ENCODE measurements around the gene DPP6.

Gene DPP6

DNA sequence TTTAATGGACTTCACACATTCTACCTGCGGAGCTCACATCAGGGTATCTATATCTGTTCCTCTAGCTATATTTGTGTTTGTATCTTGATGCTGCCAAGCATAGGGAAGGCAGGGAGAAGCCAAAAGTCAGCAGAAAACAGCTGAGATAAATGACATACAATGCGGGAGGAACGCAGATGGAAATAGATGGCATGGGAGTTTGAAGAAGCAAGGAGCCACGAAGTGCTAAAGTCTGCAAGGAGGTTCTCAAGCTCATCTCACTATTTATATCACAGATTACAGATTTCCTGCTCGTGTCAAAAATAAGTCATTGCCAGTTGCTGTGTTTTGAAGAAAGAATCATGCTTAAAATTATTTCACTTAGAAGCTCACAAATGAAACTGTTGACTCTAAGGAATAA lies 180.5 kb downstream of the DPP6 start:
- DNase-seq (ENCODE audit: low read depth): no peak

DNA sequence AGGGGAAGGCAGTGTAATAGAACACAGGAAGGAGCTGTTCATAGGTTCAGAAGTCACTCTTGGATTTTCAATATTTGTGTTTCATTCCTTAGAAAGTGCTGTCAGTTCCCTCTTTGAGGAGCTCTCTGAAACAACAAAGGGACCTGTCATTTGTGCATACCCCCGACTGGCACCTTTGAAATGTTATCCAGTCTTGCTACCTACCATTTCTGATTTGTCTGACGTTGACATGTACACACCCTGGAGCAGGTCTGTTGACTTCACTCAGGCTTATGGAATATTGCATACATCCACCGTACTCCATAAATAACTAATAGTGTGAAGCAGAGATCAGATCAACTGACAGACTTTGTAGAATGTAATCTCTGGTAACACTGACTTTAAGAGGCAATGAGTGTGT lies 189.8 kb downstream of the DPP6 start:
- no peak for DNase-seq (ENCODE audit: low read depth)

DNA sequence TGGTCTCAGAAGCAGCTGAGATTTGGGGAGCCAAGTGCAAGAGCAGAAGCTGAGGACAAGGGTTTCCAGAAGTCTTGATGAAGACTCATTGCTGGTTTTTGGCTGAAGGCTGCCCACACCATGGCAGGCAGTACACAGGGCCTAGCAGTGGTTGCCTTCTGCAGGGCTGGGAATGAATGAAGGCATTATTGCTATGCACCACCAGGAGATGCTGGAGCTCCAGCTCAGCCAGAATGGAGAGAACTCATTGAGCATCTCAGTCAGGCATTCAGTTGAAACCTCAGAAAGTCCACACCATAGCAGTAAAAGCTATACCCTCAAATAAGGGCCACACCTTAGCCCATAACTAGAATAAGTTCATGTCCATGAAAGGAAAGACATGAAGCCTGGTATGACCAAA lies 190.5 kb downstream of the DPP6 start:
- no peak for DNase-seq (ENCODE audit: low read depth)

DNA sequence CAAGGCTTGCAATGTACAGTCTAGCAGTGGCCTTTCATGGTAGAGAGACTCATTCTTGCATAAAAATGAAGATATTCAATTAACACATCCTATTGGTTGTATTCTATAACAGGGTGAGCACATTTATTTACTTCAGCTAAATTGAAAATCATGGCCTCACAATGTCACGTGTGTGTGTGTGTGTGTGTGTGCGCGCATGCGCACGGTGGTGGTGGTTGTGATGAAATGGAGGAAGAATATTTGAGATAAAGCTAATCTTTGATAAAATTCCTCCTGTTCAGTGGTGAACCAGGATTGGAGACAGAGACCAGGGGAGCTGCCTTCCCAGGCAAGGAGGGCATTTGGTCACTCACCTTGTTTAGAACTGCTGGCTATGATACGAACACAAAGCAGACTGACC lies 199.8 kb downstream of the DPP6 start:
- no peak for DNase-seq (ENCODE audit: low read depth)

DNA sequence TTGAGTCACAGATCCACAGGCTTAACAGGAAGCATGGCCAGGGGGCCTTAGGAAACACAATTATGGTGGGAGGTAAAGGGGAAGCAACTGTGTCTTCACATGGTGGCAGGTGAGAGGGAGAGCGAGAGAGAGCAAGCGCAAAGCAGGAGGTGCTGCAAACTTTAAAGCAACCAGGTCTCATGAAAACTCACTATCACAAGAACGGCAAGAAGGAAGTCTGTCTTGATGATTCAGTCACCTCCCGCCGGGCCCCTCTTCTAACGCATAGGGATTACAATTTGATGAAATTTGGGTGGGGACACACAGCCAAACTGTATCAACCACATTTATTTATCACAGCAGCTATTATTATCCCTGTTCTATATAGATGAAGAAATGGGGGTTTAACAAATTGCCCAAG lies 201.6 kb downstream of the DPP6 start:
- no peak for DNase-seq (ENCODE audit: low read depth)

DNA sequence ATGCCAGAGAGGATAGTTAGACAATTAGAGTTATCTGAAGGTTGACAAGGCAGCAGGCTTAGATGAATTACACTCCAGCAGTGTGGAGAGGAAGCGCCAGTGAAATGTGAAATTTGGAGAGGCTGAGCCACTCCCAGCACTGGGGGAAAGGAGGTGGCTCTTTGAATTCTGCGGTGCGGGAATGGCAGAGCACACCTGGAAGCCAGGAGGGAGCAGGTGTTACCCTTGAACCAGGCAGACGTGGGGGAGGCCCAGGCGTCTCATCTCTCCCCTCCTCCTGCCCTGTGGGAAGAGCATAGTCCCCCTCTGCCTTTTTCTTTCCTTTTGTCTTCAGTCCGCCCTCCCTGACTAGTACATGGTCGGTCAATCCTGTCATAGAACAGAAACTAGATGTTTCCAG lies 203.1 kb downstream of the DPP6 start:
- DNase-seq (ENCODE audit: low read depth): no peak

DNA sequence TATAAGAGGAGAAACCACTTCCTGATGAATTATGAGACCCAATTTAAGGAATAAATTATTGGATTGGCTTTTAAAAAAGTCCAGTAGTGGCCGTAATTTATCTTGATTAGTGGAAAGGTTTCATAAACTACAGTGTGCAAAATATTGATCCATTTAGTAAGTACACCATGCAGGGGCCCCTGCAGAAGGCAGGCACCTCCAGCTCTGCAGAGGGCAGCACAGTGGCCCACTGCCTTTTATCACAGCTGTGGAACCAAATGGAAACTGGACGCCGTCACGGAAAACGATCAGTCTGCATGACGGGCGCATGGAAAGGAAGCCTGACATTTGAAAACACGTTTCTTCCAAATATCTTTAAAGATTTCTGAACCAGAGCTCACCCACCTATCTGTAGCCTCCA lies 204.0 kb downstream of the DPP6 start:
- DNase-seq (ENCODE audit: low read depth): no peak

DNA sequence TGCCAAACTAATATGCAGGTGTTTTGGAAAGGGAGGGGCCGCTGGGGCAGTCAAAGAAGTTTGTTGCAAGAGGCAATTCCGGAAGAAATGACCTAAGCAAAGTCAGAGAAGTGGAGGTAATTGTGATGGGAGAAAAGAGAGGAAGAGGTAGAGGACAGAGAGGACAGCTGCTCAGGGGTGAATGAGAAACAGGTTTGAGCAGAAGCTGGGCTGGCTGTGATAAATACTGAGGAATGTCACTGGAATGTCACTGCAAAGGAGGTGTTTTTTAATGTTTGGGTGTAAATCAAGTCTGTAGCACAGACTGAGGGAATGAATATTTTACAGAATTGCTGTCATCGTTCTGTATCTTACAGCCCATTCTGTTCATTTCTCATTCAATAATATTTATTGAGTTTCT lies 207.2 kb downstream of the DPP6 start:
- DNase-seq (ENCODE audit: low read depth): no peak

DNA sequence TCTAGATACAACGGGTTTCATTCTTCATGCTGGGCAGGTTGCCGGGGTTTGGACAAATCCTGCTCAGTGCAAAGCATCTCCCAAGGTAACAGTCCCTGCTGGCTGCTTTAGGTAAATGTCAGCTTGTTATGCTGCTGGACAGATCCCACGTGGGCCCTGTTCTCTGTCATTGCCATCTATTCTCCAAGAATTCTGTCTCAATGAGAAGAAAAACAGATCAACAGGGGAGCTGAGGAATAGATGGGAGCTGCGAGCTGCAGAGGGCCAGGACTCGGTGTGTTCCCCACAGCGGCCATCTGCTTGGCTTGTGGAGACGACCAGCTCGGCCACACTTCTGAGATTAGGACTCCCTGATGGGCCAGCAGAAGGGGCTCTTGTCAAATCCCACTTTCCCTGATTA lies 235.2 kb downstream of the DPP6 start:
- no peak for DNase-seq (ENCODE audit: low read depth)

DNA sequence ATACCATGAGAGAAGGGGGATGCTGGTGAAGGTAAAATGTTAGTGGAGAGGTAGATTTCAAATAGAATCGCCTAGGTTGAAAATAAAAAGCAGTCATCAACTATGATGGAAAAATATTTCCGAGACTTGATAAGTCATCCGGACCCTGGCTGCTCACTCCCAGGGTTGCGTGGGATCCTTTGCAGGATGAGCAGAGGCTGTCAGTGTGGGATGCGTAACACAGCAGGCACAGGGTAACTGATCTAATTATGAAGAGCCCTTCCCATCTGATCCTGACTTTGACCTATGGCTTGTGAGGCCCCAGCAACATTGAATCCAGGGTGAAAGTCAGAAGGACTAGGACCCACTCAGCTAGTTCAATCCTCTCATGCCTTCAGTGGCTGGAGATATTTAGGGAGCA lies 236.9 kb downstream of the DPP6 start:
- no peak for DNase-seq (ENCODE audit: low read depth)

DNA sequence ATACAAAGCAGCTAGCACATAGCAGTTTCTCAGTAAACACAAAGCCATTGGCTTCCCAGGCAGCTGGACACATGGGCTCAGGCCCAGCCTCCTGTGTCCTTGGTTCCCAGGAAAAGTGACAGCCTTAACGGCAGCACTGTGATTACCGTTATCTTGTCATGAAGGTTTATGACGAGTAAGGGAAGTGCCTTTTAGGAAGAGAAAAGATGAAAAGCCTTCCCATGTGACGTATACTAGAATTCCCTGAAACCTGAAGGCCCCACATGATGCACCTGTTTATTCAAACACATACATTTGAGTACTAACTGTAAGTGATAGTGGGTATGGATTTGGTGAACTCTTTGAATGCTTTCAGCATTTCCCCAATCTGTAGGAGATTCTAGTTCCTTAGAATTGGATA lies 244.2 kb downstream of the DPP6 start:
- DNase-seq (ENCODE audit: low read depth): no peak

DNA sequence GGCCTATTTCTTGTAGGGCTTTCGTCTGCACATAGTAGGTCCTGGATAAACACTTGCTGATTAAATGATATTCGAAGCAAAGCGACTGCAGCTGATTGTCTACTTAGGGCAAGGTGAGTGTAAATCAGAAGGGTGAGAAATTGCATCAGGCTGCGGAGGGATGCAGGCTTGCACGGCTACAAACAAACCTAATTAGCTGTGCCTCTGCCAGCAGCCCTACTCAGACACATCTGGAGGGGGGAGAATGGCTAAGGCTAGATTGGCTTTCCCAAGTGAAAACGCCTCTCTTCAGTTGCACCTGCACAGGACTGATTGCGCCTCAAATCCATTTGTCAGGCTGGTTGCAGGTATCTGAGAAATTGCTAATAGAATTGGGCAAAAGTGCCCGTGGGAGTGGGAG lies 247.5 kb downstream of the DPP6 start:
- no peak for DNase-seq (ENCODE audit: low read depth)

DNA sequence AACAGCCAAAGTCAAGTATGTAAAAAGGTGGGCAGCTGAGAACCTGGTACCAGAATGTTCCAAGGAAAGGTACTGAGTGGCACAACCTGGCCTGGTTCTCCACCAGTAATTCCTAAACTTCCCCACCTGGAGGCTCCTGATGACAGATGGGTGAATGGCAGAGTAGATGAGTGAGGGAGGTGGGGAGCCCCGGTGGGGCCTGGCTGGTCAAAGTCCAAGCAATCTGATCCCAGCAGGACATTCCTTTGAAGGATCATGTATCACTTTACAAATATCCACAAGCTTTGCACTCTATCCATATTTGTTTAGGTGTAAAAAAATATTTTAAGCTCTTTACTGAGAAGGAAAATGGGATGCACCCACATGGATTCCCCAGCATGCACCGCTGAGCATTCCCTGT lies 250.2 kb downstream of the DPP6 start:
- no peak for DNase-seq (ENCODE audit: low read depth)

DNA sequence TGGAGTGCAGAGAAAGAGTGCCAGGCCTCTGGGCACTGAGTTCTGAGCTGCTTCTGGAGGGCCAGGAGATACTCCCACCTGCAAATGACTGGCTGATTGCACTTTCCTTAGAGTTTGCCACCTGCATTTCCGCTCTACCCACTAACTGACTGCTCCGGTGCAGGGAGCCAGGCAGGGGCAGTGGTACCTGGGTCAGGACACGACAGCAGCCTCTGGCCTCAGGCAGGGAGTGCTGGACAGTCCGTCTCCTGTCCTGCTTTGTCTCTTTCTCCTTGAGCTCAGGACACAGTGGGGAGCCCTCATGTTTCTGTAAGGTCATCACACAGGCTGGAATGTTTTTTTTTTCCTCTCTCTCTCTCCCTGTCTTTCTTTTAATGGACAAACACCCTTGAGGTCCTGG lies 252.0 kb downstream of the DPP6 start:
- DNase-seq (ENCODE audit: low read depth): no peak

DNA sequence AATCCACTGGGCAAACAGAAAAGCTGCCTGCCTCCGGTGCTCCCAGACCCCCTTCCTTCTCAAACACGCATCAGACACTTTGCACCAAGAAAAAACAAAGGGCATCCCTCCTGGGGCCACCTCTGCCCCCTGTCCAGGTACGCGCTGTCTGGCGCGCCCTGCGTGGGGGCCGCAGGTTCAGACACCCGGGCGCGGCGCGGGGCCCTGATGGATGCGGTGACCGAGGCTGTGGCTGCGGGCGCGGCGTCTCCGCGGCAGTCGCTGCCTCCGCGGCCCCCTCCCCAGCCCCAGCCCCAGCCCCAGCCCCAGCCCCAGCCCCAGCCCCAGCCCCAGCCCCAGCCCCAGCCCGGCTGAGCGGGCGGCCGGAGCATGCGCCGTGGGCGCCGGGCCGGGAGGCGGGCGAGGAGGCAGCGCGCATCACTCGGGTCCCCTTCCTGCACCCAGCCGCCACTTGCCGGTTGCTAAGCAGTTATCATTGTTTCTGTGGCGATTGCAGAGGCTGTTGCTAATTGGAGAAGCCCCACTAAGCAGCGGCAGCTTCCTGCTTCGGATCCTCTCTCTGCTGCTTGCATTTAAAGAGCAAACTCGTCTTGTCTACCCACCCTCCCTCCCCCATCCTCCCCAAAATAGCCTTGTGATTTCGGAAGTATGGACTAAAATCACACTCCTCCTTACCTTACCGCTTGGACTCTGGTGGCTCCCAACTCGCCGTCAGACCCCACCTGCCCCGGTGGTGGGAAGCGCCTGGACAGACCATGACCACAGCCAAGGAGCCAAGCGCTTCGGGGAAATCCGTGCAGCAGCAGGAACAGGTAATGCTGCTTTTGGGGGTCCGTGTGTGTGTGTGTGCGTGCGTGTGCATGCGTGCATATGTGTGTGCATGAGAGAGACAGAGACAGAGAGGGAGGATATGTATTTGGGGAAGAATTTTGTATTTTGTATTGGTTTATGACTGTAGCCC lies 252.8 kb downstream of the DPP6 start:
- DNase-seq (ENCODE audit: low read depth): no peak

DNA sequence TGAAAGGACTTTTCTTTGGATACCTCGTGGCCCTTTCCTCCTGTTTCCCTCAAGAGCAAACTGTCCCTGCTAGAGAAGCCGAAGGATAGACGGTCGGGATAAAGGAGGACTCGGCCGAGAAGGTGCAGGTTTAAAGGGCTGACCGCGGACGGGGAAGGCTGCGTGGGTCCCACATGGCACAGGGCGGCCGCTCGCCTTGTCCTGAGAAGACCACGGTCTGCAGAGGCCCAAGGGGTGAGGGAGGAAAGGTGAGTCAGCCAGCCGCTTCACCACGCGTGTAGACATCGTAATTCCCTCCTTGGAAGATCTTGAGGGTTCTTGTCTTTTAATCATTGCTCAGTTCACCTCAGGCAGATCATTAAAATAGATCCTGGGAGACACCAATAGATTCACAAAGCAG lies 253.8 kb downstream of the DPP6 start:
- no peak for DNase-seq (ENCODE audit: low read depth)

DNA sequence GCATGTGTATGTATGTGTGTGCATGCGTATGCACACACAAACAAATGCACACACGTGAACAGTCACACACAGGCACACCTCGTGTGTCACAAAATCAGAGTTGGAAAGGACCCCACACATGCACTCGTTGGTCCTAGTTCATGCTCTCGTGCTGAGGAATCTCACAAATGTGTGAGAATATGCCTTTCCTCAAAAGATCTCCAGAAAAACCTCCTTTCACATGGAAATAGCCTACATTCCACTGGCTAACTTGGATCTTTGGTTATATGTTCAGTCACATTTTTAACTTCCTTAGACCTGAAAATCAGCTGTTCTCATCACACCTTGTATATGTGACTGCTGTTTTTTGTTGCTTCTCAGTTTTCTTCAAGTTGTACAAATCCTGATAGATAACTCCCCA lies 256.7 kb downstream of the DPP6 start:
- DNase-seq (ENCODE audit: low read depth): no peak

DNA sequence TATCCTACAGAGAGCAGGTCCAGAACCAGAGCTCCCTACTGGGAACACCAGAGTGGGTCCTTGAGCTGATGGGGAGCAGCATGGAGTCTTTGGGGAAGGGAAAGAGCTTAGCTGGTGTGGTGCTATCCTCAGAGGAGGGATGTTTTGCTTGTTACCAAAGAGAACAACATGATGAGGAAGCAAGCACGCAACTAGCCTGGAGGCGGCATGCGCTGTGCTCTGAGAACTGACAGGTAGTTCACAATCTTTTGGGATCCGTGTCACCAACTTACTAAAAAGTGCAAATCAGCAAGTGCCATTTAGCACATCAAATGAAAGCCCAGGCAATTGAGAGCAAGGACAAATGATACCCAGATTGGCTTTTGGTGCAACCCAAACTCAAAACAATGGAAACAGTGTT lies 257.9 kb downstream of the DPP6 start:
- DNase-seq (ENCODE audit: low read depth): no peak

DNA sequence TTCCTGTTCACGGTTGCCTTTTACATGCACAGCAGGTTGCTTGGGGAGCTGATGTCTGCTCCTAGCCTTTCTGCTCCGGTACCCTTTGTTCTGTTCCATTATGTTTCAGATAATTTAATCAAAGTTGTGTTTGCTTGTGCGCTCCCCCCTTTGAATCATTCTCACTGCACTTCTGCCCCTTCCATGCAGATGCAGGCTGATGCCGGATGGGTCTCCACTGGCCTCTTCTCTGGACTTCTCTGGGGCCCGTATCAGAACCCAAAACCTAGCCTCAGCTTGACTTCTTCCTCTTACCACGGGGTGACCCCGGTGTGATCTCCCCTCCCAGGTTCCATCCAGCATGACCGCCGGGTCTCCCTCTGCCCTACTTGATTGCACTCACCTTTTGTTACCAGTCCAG lies 272.0 kb downstream of the DPP6 start:
- DNase-seq (ENCODE audit: low read depth): no peak

DNA sequence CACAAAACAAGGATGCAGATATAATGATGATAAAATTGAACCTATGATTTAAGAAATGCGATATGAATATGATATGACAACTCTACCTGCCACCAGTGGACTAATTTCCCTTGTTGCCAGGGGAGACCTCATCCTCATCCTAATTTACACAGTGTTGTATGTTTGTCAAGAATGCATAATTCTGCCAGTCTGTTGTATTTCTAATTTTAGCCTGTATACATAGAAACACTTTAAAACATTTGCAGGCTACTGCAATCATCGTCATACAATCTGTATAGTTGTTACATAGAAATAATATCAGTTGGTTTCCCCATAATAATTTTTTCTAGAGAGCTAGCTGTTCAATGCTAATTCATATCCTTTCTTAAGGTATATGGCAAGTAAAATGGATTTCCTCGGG lies 274.2 kb downstream of the DPP6 start:
- no peak for DNase-seq (ENCODE audit: low read depth)

DNA sequence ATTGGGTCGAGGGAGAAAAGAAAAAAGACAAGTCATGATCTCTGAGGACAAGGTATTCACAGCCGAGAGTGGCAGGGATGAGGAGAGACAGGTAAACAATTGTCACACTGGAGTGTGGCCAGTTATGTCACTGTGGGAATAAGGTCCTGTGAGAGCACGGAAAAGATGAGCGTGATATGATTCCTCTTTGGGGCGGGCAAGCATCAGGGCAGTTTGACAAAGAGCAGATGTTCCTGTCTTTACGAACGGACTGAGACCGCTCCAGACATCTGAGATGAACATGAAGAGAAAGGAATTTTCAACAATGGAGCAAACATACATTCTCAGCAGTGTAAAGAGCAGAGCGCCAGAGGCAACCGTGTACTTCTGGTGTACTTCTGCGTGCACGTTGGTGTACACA lies 278.1 kb downstream of the DPP6 start:
- DNase-seq (ENCODE audit: low read depth): no peak

DNA sequence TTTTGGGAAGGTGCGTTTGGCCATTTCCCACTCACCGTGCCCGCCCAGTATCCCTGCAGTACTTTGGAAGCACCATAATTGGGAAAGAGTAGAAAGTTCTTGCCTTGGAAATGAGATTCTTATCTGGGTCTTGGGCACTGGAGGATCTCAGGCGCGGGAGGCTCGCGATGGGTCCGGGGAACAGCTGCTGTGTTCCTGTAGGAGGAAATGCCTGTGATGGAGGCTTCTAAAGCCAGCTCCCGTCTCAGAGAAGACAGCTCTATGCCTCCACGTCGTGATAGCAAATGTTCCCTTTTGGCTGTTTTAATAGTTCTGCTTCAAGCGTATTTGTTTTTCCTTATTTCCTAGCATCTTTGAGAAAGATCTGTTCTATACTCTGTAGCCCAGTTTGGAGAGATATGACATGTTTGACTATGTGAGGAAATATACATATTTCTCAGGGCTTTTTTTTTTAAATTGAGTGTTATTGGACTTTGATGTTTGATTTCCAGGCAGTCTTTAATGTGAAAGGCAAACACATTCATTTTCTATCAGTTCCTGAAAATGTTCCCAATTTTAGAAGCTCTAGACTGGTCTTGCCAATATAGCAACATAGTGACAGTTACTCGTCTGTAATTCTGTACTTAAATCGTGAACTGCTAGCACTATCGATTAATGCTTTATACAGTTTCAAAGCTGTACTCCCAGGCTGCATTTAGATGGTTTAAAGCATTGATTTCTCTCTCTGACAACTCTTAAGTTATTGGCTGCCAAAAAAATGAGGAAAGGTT lies 280.8 kb downstream of the DPP6 start:
- DNase-seq (ENCODE audit: low read depth): no peak

DNA sequence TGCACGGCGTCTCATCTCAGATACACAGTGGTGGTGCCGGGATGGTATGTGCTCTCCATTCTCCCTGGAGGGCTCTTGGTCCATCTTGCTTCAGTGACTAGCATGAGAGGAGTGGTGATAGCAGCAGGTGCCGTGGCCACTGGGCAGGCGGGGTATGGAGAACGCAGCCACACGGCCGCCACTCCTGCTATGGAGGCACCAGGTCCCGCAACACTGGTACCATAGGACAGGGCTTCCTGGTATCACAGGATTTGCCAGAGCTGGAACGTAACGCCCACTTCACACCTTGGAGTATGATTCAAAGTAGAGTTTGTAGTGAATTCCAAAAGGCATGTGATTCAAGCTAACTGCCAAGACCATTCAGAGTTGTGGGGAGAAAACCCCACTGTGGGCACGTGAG lies 284.1 kb downstream of the DPP6 start:
- no peak for DNase-seq (ENCODE audit: low read depth)

Measured in stimulated activated CD8-positive, alpha-beta memory T cell treated with anti-CD3 and anti-CD28 coated beads, Interleukin-12 subunit alpha, Interleukin-12 subunit beta, amount 100 ng/mL, for 1 hour (primary cell).